GM18861 (cell line): ENCODE results near the gene CBX5.
"Not testable (repeated sequence)": the region's sequence is repeated elsewhere in the genome, so short reads cannot be mapped to it uniquely, and the experiment has no call there.

Experiments used
- ATAC-seq: cut with Tn5 transposase; IDR thresholded peaks from one replicate; pipeline ENCODE4 v1.9.1; 2021; ENCODE audit not compliant: unreplicated experiment

CBX5 gene

GRCh38 chr12:54201001-54201794 is 78.7 kb downstream of the CBX5 start:
- no peak for ATAC-seq

- no peak for ATAC-seq
Observed at GRCh38 chr12:54200412-54200811, 79.5 kb downstream of the CBX5 start.

GRCh38 chr12:54199917-54200316 is 80.0 kb downstream of the CBX5 start:
- no peak for ATAC-seq

DNA sequence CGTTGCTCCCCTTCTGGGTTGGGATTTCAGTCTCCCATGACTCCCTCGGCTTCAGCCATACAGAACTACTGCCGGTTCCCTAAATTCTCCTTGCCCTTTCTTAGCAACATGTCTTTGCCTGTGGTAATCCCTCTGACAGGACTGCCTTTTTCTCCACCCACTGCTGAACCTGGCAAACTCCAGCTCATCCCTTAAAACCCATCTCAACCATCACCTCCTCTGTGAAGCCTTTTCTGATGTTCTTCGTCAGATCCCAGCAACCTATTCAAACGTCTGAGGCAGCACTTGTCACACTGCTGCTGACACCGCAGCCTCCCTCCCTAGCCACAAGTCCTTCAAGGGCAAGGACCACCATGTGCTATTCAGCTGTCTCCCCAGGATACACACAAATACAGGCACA is 80.9 kb downstream of the CBX5 start:
- ATAC-seq: no peak

GRCh38 chr12:54197431-54197909 is 82.5 kb downstream of the CBX5 start:
- peak; percentile 60 for ATAC-seq

DNA sequence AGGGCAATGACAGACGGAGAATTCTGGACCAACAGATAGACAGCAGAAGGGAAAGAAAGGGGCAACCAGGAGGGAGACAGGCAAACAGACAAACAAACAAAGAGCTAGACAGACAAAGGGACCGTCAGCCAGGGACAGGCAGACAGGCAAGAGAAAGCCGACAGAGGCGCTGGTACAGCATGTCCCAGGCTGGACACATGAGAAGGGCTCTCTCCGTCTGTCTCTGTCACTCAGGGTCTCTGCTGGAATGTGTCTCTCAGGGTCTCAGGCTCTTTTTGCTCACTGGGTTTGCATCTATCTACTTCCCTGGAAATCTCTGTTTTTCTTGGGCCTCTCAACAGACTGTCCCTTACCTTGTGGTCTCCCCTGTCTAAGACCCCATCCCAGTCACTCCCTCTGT is 82.9 kb downstream of the CBX5 start:
- no peak for ATAC-seq

- no peak for ATAC-seq
Observed at GRCh38 chr12:54196396-54196795, 83.5 kb downstream of the CBX5 start.

GRCh38 chr12:54195737-54196347 is 84.1 kb downstream of the CBX5 start:
- no peak for ATAC-seq

GRCh38 chr12:54195080-54195736 is 84.7 kb downstream of the CBX5 start:
- ATAC-seq: no peak

DNA sequence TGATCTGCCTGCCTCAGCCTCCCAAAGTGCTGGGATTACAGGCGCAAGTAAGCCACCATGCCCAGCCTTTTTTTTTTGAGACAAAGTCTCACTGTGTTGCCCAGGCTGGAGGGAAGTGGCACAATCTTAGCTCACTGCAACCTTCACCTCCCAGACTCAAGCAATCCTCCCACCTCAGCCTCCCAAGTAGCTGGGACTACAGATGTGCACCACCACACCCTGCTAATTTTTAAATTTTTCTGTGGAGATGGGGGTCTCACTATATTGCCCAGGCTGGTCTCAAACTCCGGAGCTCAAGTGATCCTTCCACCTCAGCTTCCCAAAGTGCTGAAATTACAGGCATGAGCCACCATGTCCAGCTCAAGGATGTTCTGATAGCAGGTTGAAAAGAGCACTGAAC is 85.3 kb downstream of the CBX5 start:
- not testable (repeated sequence) for ATAC-seq

DNA sequence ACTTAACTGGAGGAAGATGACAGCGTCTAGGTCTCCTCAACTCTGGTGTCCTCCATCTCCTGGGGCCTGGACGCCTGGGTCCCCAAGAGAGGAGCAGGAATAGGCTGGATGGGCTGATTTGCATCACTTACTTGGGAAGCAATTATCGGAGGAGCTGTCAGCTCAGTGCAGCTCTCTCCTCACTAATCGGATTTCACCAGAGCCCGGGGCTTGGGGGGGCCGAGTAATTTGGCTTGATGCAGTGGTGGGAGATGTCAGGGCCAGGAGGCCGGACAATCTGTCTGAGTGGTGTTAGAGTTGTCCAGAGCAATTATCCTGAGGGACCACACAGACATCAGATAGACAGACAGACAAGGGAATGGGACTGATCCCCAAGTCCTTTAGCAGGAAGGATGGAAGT is 86.5 kb downstream of the CBX5 start:
- no peak for ATAC-seq

- ATAC-seq: peak; percentile 37
Observed at GRCh38 chr12:54191550-54192022, 88.3 kb downstream of the CBX5 start.

GRCh38 chr12:54191126-54191525 is 88.8 kb downstream of the CBX5 start:
- ATAC-seq: no peak

GRCh38 chr12:54189198-54189539 is 90.8 kb downstream of the CBX5 start:
- no peak for ATAC-seq

DNA sequence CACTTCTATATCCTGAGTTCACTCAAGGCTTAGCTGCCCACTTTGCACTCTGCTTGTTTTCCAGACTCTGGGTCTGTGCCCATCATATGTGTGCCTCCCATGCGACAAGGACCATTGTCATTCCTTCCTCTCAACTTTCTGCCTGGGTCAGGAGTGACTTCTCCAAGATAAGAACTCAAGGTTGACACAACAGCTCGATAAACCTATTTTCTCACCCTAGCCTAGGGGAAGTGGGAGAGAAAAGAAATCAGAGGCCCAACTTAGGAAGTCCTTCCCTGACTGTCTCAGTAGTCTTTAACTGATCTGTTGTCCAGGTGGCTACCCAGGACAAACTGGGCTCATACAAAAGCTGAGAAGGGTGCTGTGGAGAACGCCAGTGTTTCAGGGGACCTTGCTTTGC is 92.8 kb downstream of the CBX5 start:
- ATAC-seq: no peak

DNA sequence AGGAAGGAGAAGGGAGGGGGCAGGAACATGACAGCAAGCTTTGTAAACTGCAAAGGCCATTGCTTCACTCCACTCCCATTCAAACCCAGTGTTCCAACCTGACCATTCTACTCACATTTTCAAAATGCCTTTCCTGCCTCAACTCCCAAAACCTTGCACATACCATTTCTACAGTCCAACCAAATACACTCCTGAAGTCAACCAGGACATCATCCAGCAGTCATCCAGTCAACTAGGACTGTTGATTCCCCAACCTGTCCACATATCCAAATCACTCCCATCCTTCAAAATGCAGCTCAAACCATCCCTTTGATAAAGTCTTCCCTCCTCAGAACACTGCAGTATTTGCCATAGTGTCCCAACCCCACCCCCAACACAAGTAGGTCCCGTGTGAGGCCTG is 94.0 kb downstream of the CBX5 start:
- ATAC-seq: no peak

GRCh38 chr12:54185297-54185696 is 94.6 kb downstream of the CBX5 start:
- not testable (repeated sequence) for ATAC-seq

DNA sequence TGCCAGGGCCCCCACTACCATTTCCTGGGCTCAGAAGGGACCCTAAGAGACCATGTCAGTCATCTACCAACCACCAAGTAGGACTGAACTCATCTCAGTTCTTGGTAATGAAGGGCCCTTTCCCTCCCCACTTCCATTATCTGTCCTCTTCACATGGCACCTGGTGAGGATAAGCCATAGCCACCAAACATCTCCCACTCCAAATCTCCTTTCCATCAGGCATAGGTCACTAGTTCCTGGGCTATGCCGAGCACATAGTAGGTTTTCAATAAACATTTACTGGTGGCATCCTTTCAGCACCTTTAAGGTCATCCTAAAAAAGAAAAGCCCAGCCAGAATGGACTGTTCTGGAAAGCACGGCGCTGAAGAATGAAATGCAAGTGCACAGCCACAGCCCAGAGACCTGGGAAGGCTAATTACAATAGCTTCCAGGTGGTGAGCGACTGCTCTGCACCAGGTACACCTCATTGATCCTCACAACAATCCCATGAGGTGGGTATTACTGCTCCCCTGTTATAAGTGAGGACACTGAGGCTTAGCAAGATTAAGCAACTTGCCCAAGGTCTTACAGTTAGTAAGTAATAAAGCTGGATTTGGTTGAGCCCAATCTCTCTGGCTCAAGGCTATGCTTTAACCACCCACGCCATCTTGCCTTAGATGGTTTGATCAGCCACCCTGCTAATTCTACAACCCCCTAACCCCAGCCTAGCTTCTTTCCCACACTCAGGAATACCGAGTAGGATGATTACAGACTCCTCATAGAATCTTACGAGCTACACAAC is 95.7 kb downstream of the CBX5 start:
- no peak for ATAC-seq

GRCh38 chr12:54182981-54183380 is 96.9 kb downstream of the CBX5 start:
- no peak for ATAC-seq

- no peak for ATAC-seq
Observed at GRCh38 chr12:54182086-54182485, 97.8 kb downstream of the CBX5 start.
